IMR-90 (cell line): ENCODE results near the gene DIPK1B. TPM values are rescaled to one million over a fixed set of nuclear protein-coding genes. Genes with fewer than 3 reads are reported as not detected.

ENCODE experiments used
- ATAC-seq: fragments of 200-7000 bp; cut with Tn5 transposase; 2 replicates; pipeline ENCODE4 v1.9.1; 2020; ENCODE audit warnings: low read depth, mild to moderate bottlenecking, moderate library complexity
- BruUV-seq: library from RNA; stranded (reverse); fragments of 400-500 nt; replicated peaks from 2 replicates; lab custom pipeline; 2021; lab: Mats Ljungman, UMichigan
- CTCF ChIA-PET: fragments of 300-600 bp; formaldehyde crosslinking; extraction: SDS; loops from one replicate; lab custom pipeline; 2021; ENCODE audit warnings: antibody characterized with exemption; lab: Yijun Ruan, JAX
- POLR2A ChIA-PET: fragments of 300-600 bp; sonication (Branson Sonifier 250); formaldehyde crosslinking; loops from one replicate; lab custom pipeline; 2022; ENCODE audit warnings: antibody characterized with exemption; ENCODE audit not compliant: unreplicated experiment; lab: Charles Lee
- DNase-seq: peaks from one replicate; pipeline ENCODE4 v3.0.0; 2013
- H2AFZ ChIP-seq: replicated peaks from 2 replicates; pipeline ENCODE3; 2013; ENCODE audit warnings: low read length, mild to moderate bottlenecking; ENCODE audit not compliant: poor library complexity
- H2AK5ac ChIP-seq: 2 replicates; pipeline ENCODE4 v1.6.1; 2013; ENCODE audit warnings: low read depth, low read length, inconsistent platforms
- H2AK9ac ChIP-seq: replicated peaks from 2 replicates; pipeline ENCODE3; 2013; ENCODE audit warnings: mild to moderate bottlenecking, low read depth, low read length, moderate library complexity; ENCODE audit not compliant: poor library complexity
- H2BK120ac ChIP-seq: 2 replicates; pipeline ENCODE4 v1.6.1; 2013; ENCODE audit warnings: low read depth, low read length, inconsistent platforms
- H2BK15ac ChIP-seq: 3 replicates; pipeline ENCODE4 v1.6.1; 2013; ENCODE audit warnings: low read depth, low read length, inconsistent platforms
- H2BK20ac ChIP-seq: 2 replicates; pipeline ENCODE4 v1.6.1; 2013; ENCODE audit warnings: low read depth, mild to moderate bottlenecking, inconsistent platforms, low read length, moderate library complexity
- H2BK5ac ChIP-seq: 2 replicates; pipeline ENCODE4 v1.6.1; 2013; ENCODE audit warnings: mild to moderate bottlenecking, low read depth, low read length, inconsistent platforms; ENCODE audit not compliant: poor library complexity, severe bottlenecking
- H3K14ac ChIP-seq: replicated peaks from 2 replicates; pipeline ENCODE4 v1.6.1; 2013; ENCODE audit warnings: low read depth, low read length, inconsistent platforms
- H3K18ac ChIP-seq: 2 replicates; pipeline ENCODE4 v1.6.1; 2013; ENCODE audit warnings: low read depth, low read length, control low read depth
- H3K23ac ChIP-seq: 2 replicates; pipeline ENCODE4 v1.6.1; 2013; ENCODE audit warnings: low read depth, low read length, inconsistent platforms
- H3K27ac ChIP-seq: 2 replicates; pipeline ENCODE4 v1.5.1; 2013; ENCODE audit warnings: mild to moderate bottlenecking, control low read depth, low read length; ENCODE audit not compliant: insufficient read depth
- H3K27me3 ChIP-seq: 2 replicates; pipeline ENCODE4 v1.6.1; 2013; ENCODE audit warnings: low read length; ENCODE audit not compliant: control insufficient read depth, insufficient read depth
- H3K36me3 ChIP-seq: 2 replicates; pipeline ENCODE4 v1.6.1; 2013; ENCODE audit warnings: low read length, mixed read lengths; ENCODE audit not compliant: control insufficient read depth, insufficient read depth
- H3K4ac ChIP-seq: 2 replicates; pipeline ENCODE4 v1.6.1; 2013; ENCODE audit warnings: low read depth, low read length, inconsistent platforms
- H3K4me1 ChIP-seq: 2 replicates; pipeline ENCODE4 v1.6.1; 2013; ENCODE audit warnings: low read length, mixed read lengths; ENCODE audit not compliant: control insufficient read depth, insufficient read depth
- H3K4me2 ChIP-seq: 2 replicates; pipeline ENCODE4 v1.6.1; 2013; ENCODE audit warnings: low read depth, mild to moderate bottlenecking, control low read depth, low read length, moderate library complexity
- H3K4me3 ChIP-seq: 2 replicates; pipeline ENCODE4 v1.5.1; 2013; ENCODE audit warnings: low read depth, mild to moderate bottlenecking, control low read depth, low read length, moderate library complexity; ENCODE audit not compliant: insufficient read depth
- H3K56ac ChIP-seq: 2 replicates; pipeline ENCODE4 v1.6.1; 2013; ENCODE audit warnings: low read length, inconsistent platforms; ENCODE audit not compliant: insufficient read depth; ENCODE audit errors: extremely low read depth
- H3K79me1 ChIP-seq, 2 experiments: 2 replicates each; pipeline ENCODE4 v1.6.1; 2013; ENCODE audit warnings: low read length in 2 of 2, inconsistent platforms in 1 of 2, low read depth in 1 of 2
- H3K9ac ChIP-seq: 2 replicates; pipeline ENCODE4 v1.6.1; 2013; ENCODE audit warnings: low read depth, low read length, control low read depth
- H3K9me1 ChIP-seq: 2 replicates; pipeline ENCODE4 v1.6.1; 2013; ENCODE audit warnings: low read length, inconsistent platforms; ENCODE audit not compliant: insufficient read depth
- H3K9me3 ChIP-seq: 2 replicates; pipeline ENCODE4 v1.6.1; 2013; ENCODE audit warnings: low read length; ENCODE audit not compliant: control insufficient read depth, insufficient read depth
- H4K20me1 ChIP-seq: 2 replicates; pipeline ENCODE4 v1.6.1; 2013; ENCODE audit warnings: low read length, inconsistent platforms; ENCODE audit not compliant: insufficient read depth
- H4K5ac ChIP-seq: 2 replicates; pipeline ENCODE4 v1.6.1; 2013; ENCODE audit warnings: mild to moderate bottlenecking, low read depth, low read length, control low read depth
- H4K8ac ChIP-seq, 2 experiments: 2 replicates each; pipeline ENCODE4 v1.6.1; 2013; ENCODE audit warnings: low read depth in 2 of 2, low read length in 2 of 2, control low read depth in 1 of 2, inconsistent platforms in 1 of 2
- H4K91ac ChIP-seq: 2 replicates; pipeline ENCODE4 v1.6.1; 2013; ENCODE audit warnings: low read depth, low read length, inconsistent platforms; ENCODE audit not compliant: insufficient read depth
- CTCF ChIP-seq: conservative IDR thresholded peaks from 2 replicates; pipeline ENCODE4 v1.5.1; 2012; ENCODE audit warnings: mild to moderate bottlenecking, low read depth, low read length, improper control_type of control experiment
- FOS ChIP-seq: fragments of 150-350 bp; IDR thresholded peaks from 2 replicates; pipeline ENCODE4 v1.6.1; 2016; ENCODE audit warnings: low read depth, low read length
- MAZ ChIP-seq: IDR thresholded peaks from 2 replicates; pipeline ENCODE4 v1.6.1; 2012; ENCODE audit warnings: low read depth, mild to moderate bottlenecking, low read length, improper control_type of control experiment, moderate library complexity, borderline replicate concordance
- NFE2L2 ChIP-seq: fragments of 150-350 bp; IDR thresholded peaks from 2 replicates; pipeline ENCODE4 v1.6.1; 2016; ENCODE audit warnings: low read depth, mild to moderate bottlenecking, low read length
- POLR2A ChIP-seq: IDR thresholded peaks from 2 replicates; pipeline ENCODE4 v1.6.1; 2012; ENCODE audit warnings: mild to moderate bottlenecking, low read depth, low read length
- RCOR1 ChIP-seq: IDR thresholded peaks from 2 replicates; pipeline ENCODE4 v1.6.1; 2012; ENCODE audit warnings: mild to moderate bottlenecking, low read length, improper control_type of control experiment; ENCODE audit not compliant: insufficient replicate concordance
- RFX5 ChIP-seq: IDR thresholded peaks from 2 replicates; pipeline ENCODE4 v1.8.0; 2012; ENCODE audit warnings: low read depth, mild to moderate bottlenecking, low read length, moderate library complexity
- WGBS, 2 experiments: methylation state at CpG; one replicate each; pipeline versions ENCODE4 v1.1.5 to v1.1.7; 2013; ENCODE audit warnings: missing lambda C conversion rate in 2 of 2; ENCODE audit not compliant: insufficient read length in 1 of 2; ENCODE audit errors: extremely low coverage in 2 of 2; 5-methylcytosine and 5-hydroxymethylcytosine counted together
- dilution Hi-C: fragments of 300-500 bp; cut with HindIII; formaldehyde crosslinking; loops from one replicate; pipeline ENCODE4 v1.14.3; 2018; ENCODE audit warnings: low sequenced_read_pairs; ENCODE audit not compliant: unreplicated experiment
- in situ Hi-C: fragments of 300-500 bp; cut with MboI; formaldehyde crosslinking; loops from 3 replicates; pipeline ENCODE4 v1.14.3; 2019; ENCODE audit warnings: low sequenced_read_pairs, inconsistent platforms, mixed read lengths
- intact Hi-C: fragments of 100-400 bp; cut with micrococcal nuclease; formaldehyde crosslinking; loops from 2 replicates; pipeline ENCODE4 v1.10.0; 2022
- polyA plus RNA-seq, 3 experiments: library from polyadenylated mRNA; depleted of rRNA; stranded (reverse); fragments of >200 nt; gene quantifications; 2 replicates each; pipeline ENCODE4 v1.2.3, GENCODE V29; 2012; ENCODE audit warnings: low replicate concordance in 1 of 3
- total RNA-seq: library from RNA; depleted of rRNA; stranded (reverse); fragments of >200 nt; gene quantifications from 2 replicates; pipeline ENCODE4 v1.2.3, GENCODE V29; 2012

DIPK1B gene
- total and polyA plus RNA-seq, 2 of the 4 experiments (the other 2 are of a cell fraction), result 3.4 to 7.1 TPM

- no peak overlapping the region for H3K4me3 ChIP-seq
- ChIA-PET POLR2A (no interaction called here), CTCF (no interaction called here)
- in situ Hi-C loops (no loop called here), dilution Hi-C loops (no loop called here), intact Hi-C loops (no loop called here)
- no peak overlapping the region for H3K18ac ChIP-seq
- DNase-seq (no peak), ATAC-seq (no peak)
- no peak overlapping the region for H2AFZ ChIP-seq
- H3K27me3 ChIP-seq, result no peaks in the 10 kb centered on the region
- no peak overlapping the region for H4K8ac ChIP-seq
- peaks cover 18% of the 10 kb centered on the region; the same call in 1 of the 2 replicates for H3K36me3 ChIP-seq
- H3K27ac ChIP-seq, result no peak overlapping the region
- no peak overlapping the region for H2BK120ac ChIP-seq
- H4K91ac ChIP-seq, result no peak overlapping the region
- BruUV-seq, result no TSS peak
- TF ChIP-seq CTCF (no peak), NFE2L2 (no peak), POLR2A (no peak), RCOR1 (no peak), RFX5 (no peak), MAZ (no peak), FOS (no peak)
- no peak overlapping the region for H4K5ac ChIP-seq
- no peak overlapping the region for H3K4ac ChIP-seq
- no peak overlapping the region for H3K4me2 ChIP-seq
- no peak overlapping the region for H2BK15ac ChIP-seq
- WGBS, 2 experiments, result no CpG with 5 or more reads among the region's 16 CpGs
- 0 out of 4 replicates have a peak, but pooled peaks cover 0 to 8% of the 10 kb centered on the region in 2 experiments for H3K79me1 ChIP-seq
- H4K20me1 ChIP-seq, result no peaks in the 10 kb centered on the region; the same call in none of the 2 replicates
- no peak overlapping the region for H3K23ac ChIP-seq
- no peak overlapping the region for H2BK20ac ChIP-seq
- no peaks in the 10 kb centered on the region for H3K9me3 ChIP-seq
- no peaks in the 10 kb centered on the region for H3K4me1 ChIP-seq
- no peak overlapping the region for H2AK5ac ChIP-seq
- no peaks in the 10 kb centered on the region for H3K9me1 ChIP-seq
- no peak overlapping the region for H3K14ac ChIP-seq
- no peak overlapping the region for H3K56ac ChIP-seq
- H2AK9ac ChIP-seq, result no peak overlapping the region
- no peak overlapping the region for H3K9ac ChIP-seq
- H2BK5ac ChIP-seq, result no peak overlapping the region
These were observed 36.7 kb upstream of the DIPK1B start for GRCh38 chr9:136675477-136676296.
